MCF 10A (cell line): ENCODE data around the gene CDCA7. TPM values are rescaled to one million over a fixed set of nuclear protein-coding genes. Genes with fewer than 3 reads are reported as not detected.

Source experiments
- BruUV-seq: library from RNA; stranded (reverse); fragments of 400-500 nt; replicated peaks from 2 replicates; lab custom pipeline; 2021; lab: Mats Ljungman, UMichigan
- CTCF ChIA-PET: fragments of 300-600 bp; sonication (Branson Sonifier 250); formaldehyde crosslinking; extraction: SDS; loops from one replicate; lab custom pipeline; 2021; ENCODE audit warnings: antibody characterized with exemption, inconsistent platforms; lab: Yijun Ruan, JAX
- POLR2A ChIA-PET: fragments of 300-600, 350-650 bp; sonication (Branson Sonifier 250); formaldehyde crosslinking; extraction: SDS; loops from one replicate; lab custom pipeline; 2020; ENCODE audit warnings: antibody characterized with exemption, inconsistent platforms; lab: Yijun Ruan, JAX
- DNase-seq: peaks from one replicate; pipeline ENCODE4 v3.0.0-alpha.2; 2018; ENCODE audit not compliant: unreplicated experiment
- H3K27ac Mint-ChIP-seq: one replicate; pipeline ENCODE4 v1.8.0; 2022; ENCODE audit warnings: mild to moderate bottlenecking, low read depth, mixed read lengths; ENCODE audit not compliant: unreplicated experiment
- H3K27me3 Mint-ChIP-seq: one replicate; pipeline ENCODE4 v1.8.0; 2022; ENCODE audit warnings: mixed read lengths; ENCODE audit not compliant: insufficient read depth, unreplicated experiment
- H3K36me3 Mint-ChIP-seq: one replicate; pipeline ENCODE4 v1.8.0; 2022; ENCODE audit warnings: mild to moderate bottlenecking, moderate library complexity, mixed read lengths; ENCODE audit not compliant: insufficient read depth, unreplicated experiment
- H3K4me1 Mint-ChIP-seq: one replicate; pipeline ENCODE4 v1.8.0; 2022; ENCODE audit warnings: mixed read lengths; ENCODE audit not compliant: insufficient read depth, unreplicated experiment
- H3K4me3 Mint-ChIP-seq: one replicate; pipeline ENCODE4 v1.8.0; 2022; ENCODE audit warnings: mild to moderate bottlenecking, moderate library complexity, mixed read lengths; ENCODE audit not compliant: unreplicated experiment
- H3K9me3 Mint-ChIP-seq: one replicate; pipeline ENCODE4 v1.8.0; 2022; ENCODE audit warnings: mixed read lengths; ENCODE audit not compliant: unreplicated experiment
- CTCF ChIP-seq: fragments of 200-600 bp; IDR thresholded peaks from one replicate; pipeline ENCODE4 v1.8.0; 2022; ENCODE audit warnings: antibody characterized with exemption, mild to moderate bottlenecking; ENCODE audit not compliant: unreplicated experiment
- intact Hi-C: fragments of 100-400 bp; cut with micrococcal nuclease; formaldehyde crosslinking; loops from 2 replicates; pipeline ENCODE4 v1.14.1; 2022
- total RNA-seq: library from RNA; stranded (reverse); gene quantifications from 2 replicates; pipeline ENCODE4 v1.2.3, GENCODE V29; 2022

Gene CDCA7
- total RNA-seq, 1 experiment from 2014 or later, result 14.0 TPM

DNA sequence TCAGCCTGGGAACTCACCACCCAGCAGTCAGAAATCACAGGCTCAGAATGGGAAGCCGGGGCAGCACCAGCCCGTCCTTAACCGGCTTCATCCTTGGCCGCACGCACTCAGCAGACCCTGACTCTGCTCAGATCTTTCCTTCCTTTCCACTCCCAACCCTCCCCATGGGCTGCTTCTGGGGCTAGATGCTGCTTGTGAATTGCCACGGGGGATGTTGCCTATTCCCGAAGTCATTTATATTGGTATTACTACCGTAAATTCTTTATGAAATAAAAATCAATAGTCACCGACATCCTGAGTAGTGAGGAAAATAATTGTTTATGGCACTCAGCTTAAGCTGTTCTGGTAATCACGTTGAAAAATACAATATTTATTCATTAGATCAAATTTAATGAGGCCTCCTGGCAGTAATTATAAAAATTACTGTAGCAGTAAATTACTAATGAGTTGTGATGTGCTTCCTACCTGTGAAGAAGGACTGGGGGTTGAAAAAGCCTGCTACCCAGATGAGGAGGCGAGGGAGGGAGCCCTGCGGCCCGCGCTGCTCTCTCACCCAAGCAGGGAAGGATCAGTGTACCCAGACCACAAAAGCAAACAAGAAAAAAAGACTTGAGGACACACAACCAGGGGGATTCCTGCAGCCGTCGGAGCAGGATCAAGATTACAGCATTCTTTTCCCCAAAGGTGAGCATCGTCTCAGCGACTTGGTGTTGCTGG is 31.5 kb downstream of the CDCA7 start:
- Mint-ChIP-seq H3K27ac (no peak overlapping the region), H3K4me3 (no peak overlapping the region)
- POLR2A ChIA-PET, result interaction anchor here (0.6 kb wide), 2 partner anchors 18 to 415 kb away, joined by 3 read pairs; no protein-coding TSS in a partner anchor

DNA sequence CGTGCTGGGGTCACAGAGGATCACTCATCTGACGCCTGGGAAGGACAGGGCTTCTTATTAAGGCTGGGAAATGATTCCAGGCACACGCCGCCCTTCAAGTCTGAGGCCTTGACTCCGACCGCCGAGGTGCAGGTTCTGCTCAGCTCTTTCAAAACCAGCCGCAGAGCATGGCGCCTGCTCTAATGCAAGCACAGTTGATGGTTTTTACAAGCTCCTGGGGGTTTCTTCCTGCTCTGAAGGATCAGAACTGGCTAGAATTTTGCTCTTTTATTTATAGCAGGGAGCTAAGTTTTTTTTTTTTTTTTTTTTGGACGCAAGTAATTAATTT is 32.0 kb downstream of the CDCA7 start:
- POLR2A ChIA-PET, result interaction anchor here (0.6 kb wide), 2 partner anchors 18 to 416 kb away, joined by 3 read pairs; no protein-coding TSS in a partner anchor
- CTCF ChIA-PET, result interaction anchor here (2.2 kb wide), 1 partner anchor 14 kb away, joined by 6 read pairs; no protein-coding TSS in a partner anchor

More for the DNA sequence above, 31.5 kb downstream of the CDCA7 start:
- DNase-seq, result no peak
- TF ChIP-seq CTCF, result no peak
- H3K4me1 Mint-ChIP-seq, result peaks cover under 1% of the 10 kb centered on the region
- H3K36me3 Mint-ChIP-seq, result no peaks in the 10 kb centered on the region
- H3K9me3 Mint-ChIP-seq, result no peaks in the 10 kb centered on the region
- no peaks in the 10 kb centered on the region for H3K27me3 Mint-ChIP-seq
- no TSS peak for BruUV-seq
- CTCF ChIA-PET, result interaction anchor here (0.6 to 2.2 kb wide), 2 partner anchors 15 to 329 kb away, joined by 3 to 6 read pairs; no protein-coding TSS in a partner anchor
- intact Hi-C loops, result no loop called here

DNA sequence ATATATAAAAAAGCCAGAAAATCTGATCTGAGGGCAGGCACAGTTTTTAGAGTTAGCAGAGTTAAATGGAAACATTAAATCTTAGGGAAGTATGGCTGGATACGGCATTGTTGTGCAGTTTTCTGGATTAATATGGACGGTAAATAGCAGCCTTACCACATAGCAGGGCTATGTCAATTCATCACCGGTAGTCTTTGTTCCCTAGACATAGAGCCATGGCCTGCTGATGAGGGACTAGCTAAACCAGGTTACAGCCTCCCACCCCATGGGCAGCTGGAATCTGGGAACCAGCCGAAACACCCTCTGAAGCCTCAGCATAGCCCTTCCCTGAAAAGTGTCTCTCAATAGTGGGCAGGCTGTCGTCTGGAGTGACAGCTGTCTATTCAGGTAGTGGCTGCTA is 32.4 kb downstream of the CDCA7 start:
- peaks cover 7% of the 10 kb centered on the region for H3K4me1 Mint-ChIP-seq
- no peak overlapping the region for H3K27ac Mint-ChIP-seq
- no TSS peak for BruUV-seq
- no peak for TF ChIP-seq CTCF
- ChIA-PET CTCF (interaction anchor here (2.2 kb wide), 1 partner anchor 14 kb away, joined by 6 read pairs; no protein-coding TSS in a partner anchor), POLR2A (interaction anchor here (0.6 kb wide), 2 partner anchors 17 to 416 kb away, joined by 3 read pairs; no protein-coding TSS in a partner anchor)
- H3K36me3 Mint-ChIP-seq, result no peaks in the 10 kb centered on the region
- H3K4me3 Mint-ChIP-seq, result no peak overlapping the region
- no peaks in the 10 kb centered on the region for H3K27me3 Mint-ChIP-seq
- intact Hi-C loops, result no loop called here
- no peaks in the 10 kb centered on the region for H3K9me3 Mint-ChIP-seq
- no peak for DNase-seq

More for the DNA sequence above, 32.0 kb downstream of the CDCA7 start:
- intact Hi-C loops, result no loop called here
- no peak for TF ChIP-seq CTCF
- no peak for DNase-seq
- BruUV-seq, result no TSS peak
- no peaks in the 10 kb centered on the region for H3K27me3 Mint-ChIP-seq
- H3K27ac Mint-ChIP-seq, result no peak overlapping the region
- no peak overlapping the region for H3K4me3 Mint-ChIP-seq
- H3K36me3 Mint-ChIP-seq, result no peaks in the 10 kb centered on the region
- no peaks in the 10 kb centered on the region for H3K9me3 Mint-ChIP-seq
- peaks cover 5% of the 10 kb centered on the region for H3K4me1 Mint-ChIP-seq

DNA sequence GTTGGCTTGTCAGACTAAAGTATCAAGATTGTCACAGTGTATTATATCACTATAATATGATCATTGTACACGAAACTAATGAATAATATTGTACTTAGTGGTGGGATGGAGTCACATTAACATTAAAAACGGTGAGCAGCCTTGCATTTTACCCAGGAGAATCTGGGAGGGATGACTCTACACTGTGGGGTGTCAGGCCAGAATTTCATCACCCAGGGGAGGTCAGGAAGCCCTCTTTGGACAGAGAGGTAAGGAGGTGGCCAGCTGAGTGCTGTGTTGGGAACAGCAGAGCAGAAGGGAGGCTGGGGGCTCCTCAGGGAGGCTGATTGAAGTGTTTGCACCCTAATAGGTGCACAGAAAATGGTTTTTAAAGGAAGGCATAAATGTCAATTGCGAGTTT is 33.0 kb downstream of the CDCA7 start:
- intact Hi-C loops, result no loop called here
- H3K9me3 Mint-ChIP-seq, result no peaks in the 10 kb centered on the region
- CTCF ChIA-PET, result no interaction called here
- POLR2A ChIA-PET, result no interaction called here
- DNase-seq, result no peak
- no TSS peak for BruUV-seq
- H3K36me3 Mint-ChIP-seq, result no peaks in the 10 kb centered on the region
- no peak overlapping the region for H3K4me3 Mint-ChIP-seq
- H3K4me1 Mint-ChIP-seq, result peaks cover 7% of the 10 kb centered on the region
- H3K27me3 Mint-ChIP-seq, result no peaks in the 10 kb centered on the region
- H3K27ac Mint-ChIP-seq, result no peak overlapping the region
- no peak for TF ChIP-seq CTCF
